Neural crest cell (in vitro differentiated cells): ENCODE data around the gene EOMES. TPM values are rescaled to one million over a fixed set of nuclear protein-coding genes. Genes with fewer than 3 reads are reported as not detected.

Source experiments
- DNase-seq: peaks from one replicate; pipeline ENCODE4 v3.0.0; 2021; ENCODE audit warnings: low read depth, mixed read lengths, low spot score
- H3K27ac Mint-ChIP-seq: one replicate; pipeline ENCODE4 v1.8.0; 2021; ENCODE audit warnings: mild to moderate bottlenecking, mixed read lengths; ENCODE audit not compliant: unreplicated experiment
- H3K27me3 Mint-ChIP-seq: 2 replicates; pipeline ENCODE4 v1.8.0; 2021; ENCODE audit warnings: low read depth, mild to moderate bottlenecking, mixed read lengths
- H3K36me3 Mint-ChIP-seq: 2 replicates; pipeline ENCODE4 v1.8.0; 2021; ENCODE audit warnings: low read depth, mild to moderate bottlenecking, mixed read lengths
- H3K4me1 Mint-ChIP-seq: 2 replicates; pipeline ENCODE4 v1.8.0; 2021; ENCODE audit warnings: mixed read lengths
- H3K4me3 Mint-ChIP-seq: one replicate; pipeline ENCODE4 v1.8.0; 2021; ENCODE audit warnings: mild to moderate bottlenecking, mixed read lengths
- H3K9me3 Mint-ChIP-seq: 2 replicates; pipeline ENCODE4 v1.8.0; 2021; ENCODE audit warnings: mixed read lengths
- CTCF ChIP-seq: fragments of 200-600 bp; sonication (generic); conservative IDR thresholded peaks from 2 replicates; pipeline ENCODE4 v1.5.0; 2021; ENCODE audit warnings: antibody characterized with exemption, mild to moderate bottlenecking
- total RNA-seq: library from RNA; stranded (reverse); gene quantifications from 2 replicates; pipeline ENCODE4 v1.2.1, GENCODE V29; 2021

EOMES gene
- total RNA-seq, 1 donor from 2014 or later: not detected

GRCh38 chr3:27718459-27718858, 3.7 kb downstream of the EOMES start:
- Mint-ChIP-seq H3K36me3 (no peaks in the 10 kb centered on the region), H3K9me3 (no peaks in the 10 kb centered on the region), H3K4me3 (no peak overlapping the region), H3K4me1 (peaks cover 30% of the 10 kb centered on the region), H3K27ac (no peak overlapping the region), H3K27me3 (peaks cover 96% of the 10 kb centered on the region)
- no peak for DNase-seq
- TF ChIP-seq CTCF: no peak

GRCh38 chr3:27717200-27717852, 4.8 kb downstream of the EOMES start:
- peaks cover 31% of the 10 kb centered on the region for H3K4me1 Mint-ChIP-seq
- H3K27ac Mint-ChIP-seq: no peak overlapping the region
- no peak for TF ChIP-seq CTCF
- no peak overlapping the region for H3K4me3 Mint-ChIP-seq
- H3K27me3 Mint-ChIP-seq: peaks cover 96% of the 10 kb centered on the region
- DNase-seq: no peak
- H3K9me3 Mint-ChIP-seq: no peaks in the 10 kb centered on the region
- H3K36me3 Mint-ChIP-seq: no peaks in the 10 kb centered on the region

GRCh38 chr3:27716309-27716708, 5.8 kb downstream of the EOMES start:
- peaks cover 99% of the 10 kb centered on the region for H3K27me3 Mint-ChIP-seq
- no peak overlapping the region for H3K27ac Mint-ChIP-seq
- no peak for TF ChIP-seq CTCF

GRCh38 chr3:27715863-27716262, 6.3 kb downstream of the EOMES start:
- H3K9me3 Mint-ChIP-seq: no peaks in the 10 kb centered on the region
- DNase-seq: no peak
- no peak for TF ChIP-seq CTCF
- no peaks in the 10 kb centered on the region for H3K36me3 Mint-ChIP-seq
- peaks cover 99% of the 10 kb centered on the region for H3K27me3 Mint-ChIP-seq
- no peak overlapping the region for H3K4me3 Mint-ChIP-seq
- no peak overlapping the region for H3K27ac Mint-ChIP-seq
- peaks cover 31% of the 10 kb centered on the region for H3K4me1 Mint-ChIP-seq

More at GRCh38 chr3:27716309-27716708, 5.8 kb downstream of the EOMES start:
- Mint-ChIP-seq H3K9me3 (no peaks in the 10 kb centered on the region), H3K4me3 (no peak overlapping the region), H3K4me1 (peaks cover 34% of the 10 kb centered on the region), H3K36me3 (no peaks in the 10 kb centered on the region)
- no peak for DNase-seq

GRCh38 chr3:27715454-27715806, 6.7 kb downstream of the EOMES start:
- no peak for TF ChIP-seq CTCF
- no peaks in the 10 kb centered on the region for H3K36me3 Mint-ChIP-seq
- H3K27ac Mint-ChIP-seq: no peak overlapping the region
- H3K9me3 Mint-ChIP-seq: no peaks in the 10 kb centered on the region
- peaks cover 30% of the 10 kb centered on the region for H3K4me1 Mint-ChIP-seq
- H3K4me3 Mint-ChIP-seq: no peak overlapping the region
- H3K27me3 Mint-ChIP-seq: peaks cover 99% of the 10 kb centered on the region
- no peak for DNase-seq
